H1 (cell line): ENCODE measurements around the gene C19orf67. TPM values are rescaled to one million over a fixed set of nuclear protein-coding genes. Genes with fewer than 3 reads are reported as not detected.

ENCODE experiments used
- ASH2L ChIP-seq: fragments of 200-600, 300-600 bp; sonication (generic); IDR thresholded peaks from one replicate; pipeline ENCODE4 v1.7.1; 2017; ENCODE audit warnings: low read length
- ATF3 ChIP-seq: IDR thresholded peaks from 2 replicates; pipeline ENCODE4 v1.6.1; 2011; ENCODE audit warnings: low read depth, mild to moderate bottlenecking, low read length; ENCODE audit not compliant: insufficient read depth
- CREB1 ChIP-seq: IDR thresholded peaks from 2 replicates; pipeline ENCODE4 v1.6.1; 2012; ENCODE audit warnings: inconsistent platforms
- GABPA ChIP-seq: IDR thresholded peaks from 2 replicates; pipeline ENCODE4 v1.6.1; 2011; ENCODE audit warnings: mild to moderate bottlenecking, low read length, moderate library complexity, borderline replicate concordance; ENCODE audit not compliant: insufficient read depth
- HDAC6 ChIP-seq: IDR thresholded peaks from one replicate; pipeline ENCODE4 v1.7.1; 2012; ENCODE audit warnings: low read depth, mild to moderate bottlenecking, inconsistent platforms, low read length, moderate library complexity
- JUN ChIP-seq: IDR thresholded peaks from 2 replicates; pipeline ENCODE4 v1.6.1; 2011; ENCODE audit warnings: low read depth, mild to moderate bottlenecking, improper control_type of control experiment, low read length
- POLR2AphosphoS5 ChIP-seq: IDR thresholded peaks from 2 replicates; pipeline ENCODE4 v1.6.1; 2011; ENCODE audit warnings: low read depth, low read length
- RAD21 ChIP-seq, 2 experiments: IDR thresholded peaks in 1 of 2; conservative IDR thresholded peaks in 1 of 2; 2 replicates each; pipeline ENCODE4 v1.6.1; 2011; ENCODE audit warnings: low read depth in 2 of 2, low read length in 2 of 2, improper control_type of control experiment in 1 of 2, inconsistent platforms in 1 of 2, mild to moderate bottlenecking in 1 of 2, moderate library complexity in 1 of 2
- polyA plus RNA-seq, 7 experiments: library from polyadenylated mRNA; depleted of rRNA in 3 of 7; stranded (reverse) in 5 of 7; unstranded in 2 of 7; fragments of >200 nt in 5 of 7; fragments of 200-250 nt in 2 of 7; gene quantifications; 1 replicate in 5 of 7; 2 replicates in 1 of 7; 4 replicates in 1 of 7; pipeline versions ENCODE4 v1.2.1 to v1.2.3, GENCODE V29; 2011 to 2013; ENCODE audit warnings: missing spikeins in 2 of 7, mixed read lengths in 2 of 7
- total RNA-seq: library from RNA; stranded (reverse); fragmentation: NEBNext Ultra II Directional; extraction: Animal tissue kit (Norgen Biotek cat#: 25700); gene quantifications from 2 replicates; pipeline ENCODE4 v1.2.1, GENCODE V29; 2021
- TF ChIP-seq, protein P1 (sequence below): IDR thresholded peaks from 2 replicates; pipeline ENCODE4 v1.6.1; 2012; ENCODE audit warnings: inconsistent platforms

The C19orf67 gene
- total and polyA plus RNA-seq, 2 of the 8 experiments (the other 6 are each of a cell fraction or from before 2014, with no cell fraction given): 0.12 TPM; not detected in 1

- TF ChIP-seq HDAC6 (no peak), JUN (no peak), RAD21 (IDR thresholded peaks at IDR 0.05 in 1 of 2, conservative IDR thresholded peaks at IDR 0.05 in 1 of 2; ENCODE audit: low read depth in 2 of 2, low read length in 2 of 2) (no peak), CREB1 (no peak), GABPA (no peak), ATF3 (no peak), POLR2AphosphoS5 (no peak), ASH2L (no peak)
- TF ChIP-seq, protein P1, sequence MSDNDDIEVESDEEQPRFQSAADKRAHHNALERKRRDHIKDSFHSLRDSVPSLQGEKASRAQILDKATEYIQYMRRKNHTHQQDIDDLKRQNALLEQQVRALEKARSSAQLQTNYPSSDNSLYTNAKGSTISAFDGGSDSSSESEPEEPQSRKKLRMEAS: no peak
Measured at GRCh38 chr19:14061751-14062557, 23.6 kb downstream of the C19orf67 start, which contains the start of gene PALM3 (continued).
